ENCODE data around the gene NR1H3. TPM values are rescaled to one million over a fixed set of nuclear protein-coding genes. Genes with fewer than 3 reads are reported as not detected.

The NR1H3 gene
- total and polyA plus RNA-seq, 10 of the 15 experiments (the other 5 are each of a cell fraction or from before 2014, with no cell fraction given) = 2.6 to 8.9 (median 4.5) TPM

GRCh38 chr11:47269002-47269828 is 11.4 kb downstream of the NR1H3 start (continued):
- no peak for TF ChIP-seq E2F8 (IDR thresholded peaks at IDR 0.05; ENCODE audit: low read depth, partially characterized antibody)
- TF ChIP-seq BCL11A (IDR thresholded peaks at IDR 0.05; ENCODE audit: low read depth, low read length) = no peak
- 0 out of 2 replicates have a peak, but pooled peaks have one; percentile 31 for TF ChIP-seq SREBF1 (IDR thresholded peaks at IDR 0.05; ENCODE audit: low read length)
- TF ChIP-seq MEF2A (IDR thresholded peaks at IDR 0.05; ENCODE audit: insufficient read depth, low read depth, low read length) = no peak
- TF ChIP-seq KAT2A (conservative IDR thresholded peaks at IDR 0.05; ENCODE audit: control insufficient read depth, low read depth, low read length) = no peak
- TF ChIP-seq FOXK2 (IDR thresholded peaks at IDR 0.05) = peak; percentile 94
- TF ChIP-seq GATAD2B (conservative IDR thresholded peaks at IDR 0.05; ENCODE audit: low read depth) = peak; percentile 29; the same call in 1 of the 2 replicates
- TF ChIP-seq RELB (IDR thresholded peaks at IDR 0.05; ENCODE audit: low read depth) = peak; percentile 60
- no peak for TF ChIP-seq CBX5 (IDR thresholded peaks at IDR 0.05; ENCODE audit: low read depth)
- TF ChIP-seq MEF2B (IDR thresholded peaks at IDR 0.05; ENCODE audit: partially characterized antibody, poor library complexity, severe bottlenecking) = no peak
- peak; percentile 84 for TF ChIP-seq BCLAF1 (IDR thresholded peaks at IDR 0.05)
- peak in 1 of 2 experiments; percentile 82; a peak in 2 of 3 replicates for TF ChIP-seq EGR1 (IDR thresholded peaks at IDR 0.05; ENCODE audit: borderline replicate concordance in 1 of 2, low read depth in 2 of 2, low read length in 2 of 2)
- no peak for TF ChIP-seq E2F4 (IDR thresholded peaks at IDR 0.05; ENCODE audit: low read depth, low read length)
- TF ChIP-seq PKNOX1 (IDR thresholded peaks at IDR 0.05) = peak; percentile 69; the same call in 1 of the 2 replicates
- no peak for TF ChIP-seq CREM (IDR thresholded peaks at IDR 0.05; ENCODE audit: low read depth)
- no peak for TF ChIP-seq SMC3 (IDR thresholded peaks at IDR 0.05; ENCODE audit: borderline replicate concordance, low read length)
- TF ChIP-seq LARP7 (IDR thresholded peaks at IDR 0.05) = peak; percentile 38
- no peak for TF ChIP-seq SP1 (IDR thresholded peaks at IDR 0.05; ENCODE audit: low read depth, low read length)
- TF ChIP-seq IRF4 (IDR thresholded peaks at IDR 0.05; ENCODE audit: low read depth, low read length) = no peak
- no peak for TF ChIP-seq RAD21 (IDR thresholded peaks at IDR 0.05; ENCODE audit: insufficient read depth, low read depth, low read length)
- no peak for TF ChIP-seq CHD4 (IDR thresholded peaks at IDR 0.05)

Measured in GM12878 (cell line).